ENCODE data around the gene ATG10. TPM values are rescaled to one million over a fixed set of nuclear protein-coding genes. Genes with fewer than 3 reads are reported as not detected.
A peak's percentile ranks its signal among the peaks of the same experiment; 100 is the strongest.
"Not testable (repeated sequence)": the region's sequence is repeated elsewhere in the genome, so short reads cannot be mapped to it uniquely, and the experiment has no call there.

The ATG10 gene
- total and polyA plus RNA-seq, 2 of the 8 experiments (the other 6 are each of a cell fraction or from before 2014, with no cell fraction given) = 3.7 to 8.8 TPM

- H3K14ac ChIP-seq (ENCODE audit: insufficient read length); H4K20me1 ChIP-seq (replicated peaks in 1 of 2; ENCODE audit: control insufficient read depth in 1 of 2, insufficient read depth in 2 of 2, low read length in 2 of 2); FAIRE-seq; H3K4me2 ChIP-seq (ENCODE audit: insufficient read depth in 1 of 2, low read depth in 2 of 2, low read length in 2 of 2); H2BK5ac ChIP-seq (ENCODE audit: low read depth, low read length); H3K23ac ChIP-seq (ENCODE audit: insufficient read length); H3K9me3 ChIP-seq (ENCODE audit: insufficient read depth in 2 of 2, low read depth in 1 of 2, low read length in 1 of 2); H3K18ac ChIP-seq (ENCODE audit: extremely low read depth, low read length); H2BK12ac ChIP-seq (ENCODE audit: low read depth, low read length); H3K56ac ChIP-seq (replicated peaks; ENCODE audit: insufficient read length, low read depth, low read length); H3K9ac ChIP-seq (replicated peaks in 1 of 4; ENCODE audit: extremely low read depth in 1 of 4, low read depth in 3 of 4, low read length in 3 of 4); H4K5ac ChIP-seq (ENCODE audit: insufficient read length, low read depth, low read length); H3K23me2 ChIP-seq (ENCODE audit: low read depth, low read length); H4K8ac ChIP-seq (ENCODE audit: extremely low read depth, insufficient read depth, low read length); H3K27me3 ChIP-seq (replicated peaks in 1 of 4; ENCODE audit: control insufficient read depth in 3 of 4, extremely low read depth in 1 of 4, insufficient read depth in 3 of 4, low read length in 3 of 4); H2AK5ac ChIP-seq (ENCODE audit: low read depth, low read length); H3K4me3 ChIP-seq (ENCODE audit: extremely low read depth in 1 of 4, insufficient read depth in 2 of 4, low read depth in 3 of 4, low read length in 4 of 4); H3K27ac ChIP-seq (ENCODE audit: low read depth, low read length); H4K91ac ChIP-seq (replicated peaks; ENCODE audit: insufficient read length, low read length); H2AFZ ChIP-seq (ENCODE audit: low read length); H3K4ac ChIP-seq (replicated peaks; ENCODE audit: insufficient read length, low read depth, low read length); H2BK20ac ChIP-seq (ENCODE audit: low read length); H3K79me1 ChIP-seq (ENCODE audit: low read depth, low read length); H2BK120ac ChIP-seq (replicated peaks; ENCODE audit: low read depth, low read length); H2BK15ac ChIP-seq (ENCODE audit: low read length): not testable (repeated sequence)
- H3K79me2 ChIP-seq (ENCODE audit: control insufficient read depth in 1 of 2, insufficient read depth in 2 of 2, low read length in 2 of 2) = peaks cover 5 to 17% of the 10 kb centered on the region in 2 experiments; a peak in 3 of 4 replicates
- peaks cover 3 to 13% (median 7%) of the 10 kb centered on the region in 4 experiments; a peak in 6 of 7 replicates for H3K4me1 ChIP-seq (replicated peaks in 1 of 4; ENCODE audit: control insufficient read depth in 3 of 4, insufficient read depth in 4 of 4, low read length in 3 of 4)
- H3K36me3 ChIP-seq (ENCODE audit: control insufficient read depth in 2 of 4, insufficient read depth in 4 of 4, low read length in 3 of 4) = peaks cover 15 to 36% (median 22%) of the 10 kb centered on the region in 4 experiments
- ChIA-PET POLR2A (ENCODE audit: partially characterized antibody) (interaction anchor here (0.6 to 3.0 kb wide), 9 partner anchors 8 to 849 kb away, joined by 3 to 55 read pairs (median 3); no protein-coding TSS in a partner anchor), CTCF (ENCODE audit: partially characterized antibody) (interaction anchor here (1.4 to 2.8 kb wide), 2 partner anchors 13 to 47 kb away, joined by 4 to 14 read pairs; no protein-coding TSS in a partner anchor)
- peak in 1 of 2 experiments; percentile 64 for DNase-seq (ENCODE audit: low read depth in 1 of 2, low spot score in 2 of 2)
- peak; percentile 31; the same call in 1 of the 2 replicates for TF ChIP-seq POLR2AphosphoS5 (IDR thresholded peaks at IDR 0.05; ENCODE audit: low read depth, low read length)
- WGBS, 2 experiments (ENCODE audit: extremely low coverage in 1 of 2, insufficient coverage in 1 of 2, insufficient read length in 1 of 2, insufficient replicate concordance in 2 of 2, low coverage in 1 of 2, low lambda C conversion rate in 2 of 2, missing lambda C conversion rate in 1 of 2) = 89% methylated on average over 24 of the region's 24 CpGs; no CpG with 5 or more reads in 1 of the 2 experiments
Observed at GRCh38 chr5:82272571-82273356, 300.9 kb downstream of the ATG10 start.

All from H1 (cell line).